Measurements from ENCODE around the gene TBC1D1. TPM values are rescaled to one million over a fixed set of nuclear protein-coding genes. Genes with fewer than 3 reads are reported as not detected.

Gene TBC1D1
- total RNA-seq, 1 experiment from 2014 or later: 36.0 TPM

- DNase-seq (ENCODE audit: unreplicated experiment): no peak
- no TSS peak for BruUV-seq (replicated peaks)
- peak overlapping the region; percentile 53 for H3K27ac Mint-ChIP-seq (ENCODE audit: low read depth, unreplicated experiment)
Measured at GRCh38 chr4:38169524-38169923, 278.6 kb downstream of the TBC1D1 start.

GRCh38 chr4:38170338-38171169, 279.7 kb downstream of the TBC1D1 start:
- Mint-ChIP-seq H3K27ac (ENCODE audit: low read depth, unreplicated experiment) (no peak overlapping the region), H3K4me3 (ENCODE audit: unreplicated experiment) (no peak overlapping the region), H3K4me1 (ENCODE audit: insufficient read depth, unreplicated experiment) (peaks cover 26% of the 10 kb centered on the region), H3K27me3 (ENCODE audit: insufficient read depth, unreplicated experiment) (no peaks in the 10 kb centered on the region), H3K9me3 (ENCODE audit: unreplicated experiment) (peaks cover under 1% of the 10 kb centered on the region), H3K36me3 (ENCODE audit: insufficient read depth, unreplicated experiment) (no peaks in the 10 kb centered on the region)
- intact Hi-C loops (cut with micrococcal nuclease): no loop called here
- no peak for DNase-seq (ENCODE audit: unreplicated experiment)
- POLR2A ChIA-PET: interaction anchor here (0.5 to 2.1 kb wide), 9 partner anchors 10 to 875 kb away, joined by 3 to 12 read pairs (median 3); no protein-coding TSS in a partner anchor
- CTCF ChIA-PET: interaction anchor here (0.6 to 2.0 kb wide), 7 partner anchors 9 to 727 kb away, joined by 3 to 14 read pairs (median 6); no protein-coding TSS in a partner anchor
- no TSS peak for BruUV-seq (replicated peaks)
- TF ChIP-seq CTCF (IDR thresholded peaks at IDR 0.05; ENCODE audit: unreplicated experiment): no peak

More at GRCh38 chr4:38169524-38169923, 278.6 kb downstream of the TBC1D1 start:
- ChIA-PET POLR2A (interaction anchor here (0.5 to 2.1 kb wide), 11 partner anchors 9 to 976 kb away, joined by 3 to 12 read pairs (median 3); no protein-coding TSS in a partner anchor), CTCF (interaction anchor here (0.5 to 2.0 kb wide), 12 partner anchors 9 to 728 kb away, joined by 3 to 14 read pairs (median 4); no protein-coding TSS in a partner anchor)
- no peak overlapping the region for H3K4me3 Mint-ChIP-seq (ENCODE audit: unreplicated experiment)
- H3K4me1 Mint-ChIP-seq (ENCODE audit: insufficient read depth, unreplicated experiment): peaks cover 22% of the 10 kb centered on the region
- no peaks in the 10 kb centered on the region for H3K27me3 Mint-ChIP-seq (ENCODE audit: insufficient read depth, unreplicated experiment)
- intact Hi-C loops (cut with micrococcal nuclease): no loop called here
- no peaks in the 10 kb centered on the region for H3K36me3 Mint-ChIP-seq (ENCODE audit: insufficient read depth, unreplicated experiment)
- TF ChIP-seq CTCF (IDR thresholded peaks at IDR 0.05; ENCODE audit: unreplicated experiment): peak; percentile 31
- H3K9me3 Mint-ChIP-seq (ENCODE audit: unreplicated experiment): peaks cover 5% of the 10 kb centered on the region

- ChIA-PET CTCF (interaction anchor here (0.5 to 1.5 kb wide), 5 partner anchors 17 to 503 kb away, joined by 3 to 4 read pairs (median 4); no protein-coding TSS in a partner anchor), POLR2A (interaction anchor here (3.9 kb wide), 1 partner anchor 11 kb away, joined by 20 read pairs; no protein-coding TSS in a partner anchor)
- Mint-ChIP-seq H3K4me1 (ENCODE audit: insufficient read depth, unreplicated experiment) (peaks cover 29% of the 10 kb centered on the region), H3K36me3 (ENCODE audit: insufficient read depth, unreplicated experiment) (no peaks in the 10 kb centered on the region), H3K27ac (ENCODE audit: low read depth, unreplicated experiment) (no peak overlapping the region), H3K9me3 (ENCODE audit: unreplicated experiment) (no peaks in the 10 kb centered on the region), H3K4me3 (ENCODE audit: unreplicated experiment) (no peak overlapping the region), H3K27me3 (ENCODE audit: insufficient read depth, unreplicated experiment) (no peaks in the 10 kb centered on the region)
- BruUV-seq (replicated peaks): no TSS peak
- intact Hi-C loops (cut with micrococcal nuclease): no loop called here
- DNase-seq (ENCODE audit: unreplicated experiment): no peak
- TF ChIP-seq CTCF (IDR thresholded peaks at IDR 0.05; ENCODE audit: unreplicated experiment): no peak
Measured at GRCh38 chr4:38172078-38172477, 281.2 kb downstream of the TBC1D1 start.

GRCh38 chr4:38173935-38174518, 283.1 kb downstream of the TBC1D1 start:
- intact Hi-C loops (cut with micrococcal nuclease): no loop called here
- ChIA-PET POLR2A (interaction anchor here (0.6 to 3.9 kb wide), 8 partner anchors 11 to 500 kb away, joined by 3 to 20 read pairs (median 3); no protein-coding TSS in a partner anchor), CTCF (interaction anchor here (0.8 to 2.0 kb wide), 13 partner anchors 13 to 585 kb away, joined by 3 to 11 read pairs (median 4); no protein-coding TSS in a partner anchor)

More at GRCh38 chr4:38173935-38174518, 283.1 kb downstream of the TBC1D1 start:
- Mint-ChIP-seq H3K27ac (ENCODE audit: low read depth, unreplicated experiment) (peak overlapping the region; percentile 16), H3K36me3 (ENCODE audit: insufficient read depth, unreplicated experiment) (no peaks in the 10 kb centered on the region), H3K27me3 (ENCODE audit: insufficient read depth, unreplicated experiment) (no peaks in the 10 kb centered on the region), H3K4me1 (ENCODE audit: insufficient read depth, unreplicated experiment) (peaks cover 46% of the 10 kb centered on the region), H3K9me3 (ENCODE audit: unreplicated experiment) (no peaks in the 10 kb centered on the region), H3K4me3 (ENCODE audit: unreplicated experiment) (no peak overlapping the region)
- no peak for TF ChIP-seq CTCF (IDR thresholded peaks at IDR 0.05; ENCODE audit: unreplicated experiment)
- DNase-seq (ENCODE audit: unreplicated experiment): no peak
- no TSS peak for BruUV-seq (replicated peaks)
